NCI-H1417 (cell line): ENCODE data around the gene INPP4A.

Experiments used
- DNase-seq, 3 experiments: peaks; one replicate each; lab custom pipeline; 2025; lab: John Stamatoyannopoulos, UW

Gene INPP4A

DNA sequence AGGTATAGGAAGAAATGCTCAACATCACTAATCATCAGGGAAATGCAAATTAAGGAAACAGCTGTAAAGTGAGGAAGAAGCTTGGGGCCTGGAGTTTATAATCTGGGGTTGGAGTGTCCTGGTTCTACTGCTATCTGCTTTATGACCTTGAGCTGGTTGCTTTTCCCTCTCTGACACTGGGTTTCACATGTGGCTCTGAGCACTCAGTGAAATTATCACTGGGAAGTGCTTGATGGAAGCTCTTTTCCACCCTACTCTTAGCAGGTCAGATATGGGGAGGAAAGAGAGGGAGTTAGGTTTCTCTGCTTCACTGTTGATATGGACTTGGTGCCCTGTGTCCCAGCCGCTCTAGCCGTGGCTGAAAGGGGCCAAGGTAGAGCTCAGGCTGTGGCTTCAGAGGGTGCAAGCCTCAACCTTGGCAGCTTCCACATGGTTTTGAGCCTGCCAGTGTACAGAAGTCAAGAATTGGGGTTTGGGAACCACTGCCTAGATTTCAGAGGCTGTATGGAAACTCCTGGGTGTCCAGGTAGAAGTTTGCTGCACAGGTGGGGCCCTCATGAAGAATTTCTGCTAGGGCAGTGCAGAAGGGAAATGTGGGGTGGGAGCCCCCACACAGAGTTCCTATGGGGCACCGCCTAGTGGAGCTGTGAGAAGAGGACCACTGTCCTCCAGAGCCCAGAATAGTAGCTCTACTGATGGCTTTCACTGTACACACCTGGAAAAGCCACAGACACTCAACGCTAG lies 52.3 kb downstream of the INPP4A start:
- DNase-seq: no peak

DNA sequence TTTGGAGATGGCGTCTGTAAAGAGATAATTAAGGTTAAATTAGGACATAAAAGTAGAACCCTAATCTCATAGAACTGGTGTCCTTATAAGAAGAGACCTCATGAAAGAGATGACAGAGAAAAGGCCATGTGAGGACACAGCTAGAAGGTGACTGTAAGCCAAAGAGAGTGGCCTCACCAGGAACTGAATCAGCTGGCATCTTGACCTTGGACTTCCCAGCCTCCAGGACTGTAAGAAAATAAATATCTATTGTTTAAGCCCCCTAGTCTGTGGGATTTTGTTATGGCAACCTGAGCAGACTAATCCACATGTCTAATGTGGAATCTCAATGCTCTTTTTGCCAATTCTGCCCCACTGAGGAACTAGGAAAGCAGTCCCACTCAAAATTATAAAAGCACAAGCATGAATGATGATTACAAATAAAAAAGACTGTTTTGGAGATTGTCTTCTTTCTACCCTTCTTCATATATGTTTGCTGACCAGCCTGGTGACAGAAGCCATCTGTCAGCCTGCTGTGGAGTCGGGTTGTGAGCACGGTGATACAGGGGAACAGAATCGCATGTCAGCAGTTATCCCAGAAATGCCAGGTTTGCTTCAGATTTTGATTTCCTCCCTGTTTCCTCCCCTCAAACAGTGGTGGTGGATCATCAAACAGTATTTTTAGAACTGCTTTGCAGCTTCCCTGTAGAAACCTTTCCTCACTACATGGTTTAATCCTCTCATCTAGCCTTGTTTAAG lies 54.2 kb downstream of the INPP4A start:
- DNase-seq: no peak

GRCh38 chr2:98500561-98500960 lies 55.9 kb downstream of the INPP4A start:
- no peak for DNase-seq

- no peak for DNase-seq
These were observed 56.6 kb downstream of the INPP4A start for GRCh38 chr2:98501223-98501622.

GRCh38 chr2:98501876-98502275 lies 57.2 kb downstream of the INPP4A start:
- DNase-seq: no peak

GRCh38 chr2:98502556-98503335 lies 58.1 kb downstream of the INPP4A start:
- peak in 1 of 3 experiments; percentile 4 for DNase-seq

- DNase-seq: no peak
These were observed 58.9 kb downstream of the INPP4A start for GRCh38 chr2:98503481-98504105.

DNA sequence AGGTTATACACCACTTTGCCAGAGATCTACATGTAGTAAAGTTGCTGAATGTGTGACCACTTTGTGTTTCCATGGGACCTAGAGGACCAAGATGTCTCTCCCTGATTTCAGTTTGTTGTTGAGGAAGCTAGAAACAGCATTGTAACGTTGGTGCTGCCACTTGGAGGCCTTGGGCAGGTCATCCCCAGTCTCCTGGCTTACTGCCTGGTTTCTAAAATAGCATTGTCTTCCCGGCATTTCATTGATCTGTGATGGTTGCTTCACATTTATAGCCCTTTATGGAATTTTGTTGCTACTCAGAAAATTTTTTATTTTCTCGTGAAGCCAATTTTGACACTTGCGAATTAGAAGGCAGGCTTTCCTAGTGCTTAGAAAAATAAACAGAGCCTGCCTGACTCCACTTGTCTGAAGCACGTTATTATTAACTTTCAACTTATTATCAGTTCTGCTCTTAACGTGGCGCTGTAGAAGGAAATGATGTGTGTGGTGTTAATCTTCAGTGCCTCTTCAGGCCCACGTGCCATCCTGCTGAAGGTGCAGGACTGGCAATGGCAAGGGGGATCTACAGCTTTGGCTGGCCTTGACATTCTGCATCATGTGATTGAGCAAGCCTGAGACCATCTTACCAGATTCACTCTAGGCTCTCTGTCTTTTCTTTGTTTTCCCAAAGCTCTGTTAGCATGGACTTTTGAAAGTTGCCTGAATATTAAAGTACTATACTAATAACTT lies 59.9 kb downstream of the INPP4A start:
- peak in 1 of 3 experiments; percentile 6 for DNase-seq

DNA sequence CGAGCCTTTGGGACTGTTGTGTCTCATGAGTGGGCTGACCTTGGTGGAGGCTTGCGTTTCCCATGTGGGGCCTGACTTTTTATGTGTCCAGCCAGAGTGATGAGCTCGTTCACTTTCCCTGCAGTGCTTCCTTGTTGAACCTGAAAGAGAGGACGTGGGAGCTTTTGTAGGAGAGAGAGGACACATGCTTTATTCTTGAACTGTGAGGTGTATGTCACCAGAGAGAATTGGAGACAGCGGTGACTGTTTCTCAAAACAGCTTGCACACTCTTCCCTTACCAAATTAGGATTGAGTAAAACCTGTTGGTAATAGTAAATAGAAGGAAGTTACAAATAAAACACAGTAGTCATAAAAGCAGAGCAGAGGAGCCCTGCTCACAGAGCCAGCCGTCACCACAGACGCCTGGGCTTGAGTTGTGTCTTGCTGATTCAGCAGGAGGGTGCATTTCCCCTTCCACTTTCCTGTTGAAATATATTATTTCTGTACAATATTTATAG lies 60.7 kb downstream of the INPP4A start:
- no peak for DNase-seq

DNA sequence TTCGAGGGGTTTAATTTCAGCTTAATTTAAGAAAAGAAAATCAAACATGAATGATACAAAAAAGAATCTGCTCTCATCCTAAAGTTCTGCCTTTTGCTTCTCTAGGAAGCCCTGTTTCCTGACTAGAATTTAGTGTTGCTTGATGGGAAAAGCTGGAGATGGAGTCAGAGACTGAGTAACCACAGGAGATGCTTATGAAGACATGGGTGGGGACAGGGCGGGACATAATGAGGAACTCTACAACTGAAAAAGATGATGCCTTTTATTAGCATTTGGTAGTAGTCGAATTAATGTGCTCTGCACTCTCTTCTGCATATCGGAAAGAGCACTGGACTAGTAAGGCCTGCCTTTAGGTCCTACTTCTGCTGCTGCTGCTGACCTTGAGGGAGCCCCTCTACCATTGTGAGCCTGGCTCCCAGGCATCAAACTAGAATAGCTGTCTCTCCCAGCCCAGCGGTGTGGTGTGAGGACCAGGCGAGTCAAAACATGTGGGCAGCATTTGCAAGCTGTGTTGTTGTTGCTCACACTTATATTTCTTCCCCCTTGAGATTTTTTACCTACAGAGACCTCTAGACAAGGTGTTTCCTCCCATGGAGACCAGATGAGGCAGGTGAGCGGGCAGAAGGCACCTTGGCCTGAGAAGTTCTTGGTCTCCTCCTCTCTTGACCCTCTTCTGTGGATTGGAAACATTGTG lies 61.5 kb downstream of the INPP4A start:
- no peak for DNase-seq

DNA sequence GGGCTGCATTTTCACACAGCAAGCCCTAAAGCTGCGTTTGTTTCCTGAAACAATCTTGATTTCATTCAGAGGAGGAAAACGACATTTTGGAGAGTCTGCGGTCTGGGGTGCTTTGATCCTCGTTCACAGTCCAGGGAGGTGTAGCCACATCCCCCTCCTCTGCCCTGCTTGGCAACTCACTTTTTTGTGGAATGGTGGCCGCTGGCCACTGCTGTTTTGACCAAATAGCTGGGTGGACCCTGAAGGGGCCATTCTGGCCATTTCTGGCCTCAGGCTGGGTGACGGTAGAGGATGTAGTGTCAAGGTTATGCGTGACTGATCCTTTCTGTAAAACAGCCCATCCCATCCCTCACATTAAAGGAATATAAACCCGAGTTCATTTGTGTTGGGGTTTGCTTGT lies 62.2 kb downstream of the INPP4A start:
- no peak for DNase-seq

DNA sequence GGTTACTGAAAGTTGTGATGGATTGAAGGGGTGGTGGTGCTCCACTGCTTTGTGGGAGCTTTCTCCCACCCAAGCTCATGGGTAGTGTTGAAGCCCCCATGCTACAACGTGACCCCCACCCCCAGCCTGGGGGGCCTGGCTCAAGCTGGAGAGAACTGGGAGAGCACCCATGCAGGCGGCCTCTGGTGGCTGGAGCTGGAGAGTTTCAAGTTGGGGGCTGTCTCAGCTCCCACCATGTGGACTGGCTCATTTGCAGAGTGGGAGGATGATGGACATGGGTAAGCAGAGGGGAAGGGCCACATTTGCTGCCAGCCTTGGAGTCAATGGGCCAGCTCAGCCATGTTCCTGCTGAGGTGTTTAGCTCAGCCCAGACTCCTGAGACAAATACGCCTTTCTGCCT lies 62.8 kb downstream of the INPP4A start:
- no peak for DNase-seq

- DNase-seq: peak in 1 of 3 experiments; percentile 49
These were observed 63.4 kb downstream of the INPP4A start for GRCh38 chr2:98507891-98508708.

DNA sequence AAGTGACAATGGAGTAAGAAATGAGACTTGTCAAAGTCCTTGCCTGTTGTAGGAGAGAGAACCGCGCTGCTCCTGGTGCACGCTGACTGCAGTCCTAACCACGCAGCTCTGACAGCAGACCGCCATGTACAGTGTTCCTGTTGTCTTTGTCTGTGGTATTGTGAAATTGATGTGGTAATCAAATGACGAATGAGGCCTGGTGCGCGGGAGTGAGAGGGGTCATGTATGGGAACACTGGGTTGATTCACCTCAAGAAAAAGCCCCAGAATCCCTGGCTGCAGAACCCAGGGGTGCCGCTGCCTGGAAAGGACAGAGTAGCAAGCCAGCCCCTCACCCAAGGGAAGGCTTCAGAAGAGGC lies 64.0 kb downstream of the INPP4A start:
- no peak for DNase-seq

- DNase-seq: no peak
These were observed 65.1 kb downstream of the INPP4A start for GRCh38 chr2:98509542-98510321.

DNA sequence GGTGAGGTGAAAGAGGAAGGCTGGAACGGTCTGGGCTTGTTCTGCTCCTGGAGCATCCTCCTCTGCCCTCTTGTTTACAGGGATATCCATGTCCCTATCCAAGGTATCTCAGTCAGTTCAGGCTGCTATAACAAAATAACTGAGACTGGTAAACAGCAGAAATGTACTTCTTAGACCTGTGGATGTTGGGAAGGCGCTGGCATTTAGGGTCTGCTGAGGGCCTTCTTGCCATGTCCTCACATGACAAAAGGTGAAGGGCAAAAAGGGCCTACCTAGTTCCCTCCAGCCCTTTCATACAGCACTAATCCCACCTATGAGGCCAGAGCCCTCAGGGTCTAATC lies 65.6 kb downstream of the INPP4A start:
- no peak for DNase-seq

DNA sequence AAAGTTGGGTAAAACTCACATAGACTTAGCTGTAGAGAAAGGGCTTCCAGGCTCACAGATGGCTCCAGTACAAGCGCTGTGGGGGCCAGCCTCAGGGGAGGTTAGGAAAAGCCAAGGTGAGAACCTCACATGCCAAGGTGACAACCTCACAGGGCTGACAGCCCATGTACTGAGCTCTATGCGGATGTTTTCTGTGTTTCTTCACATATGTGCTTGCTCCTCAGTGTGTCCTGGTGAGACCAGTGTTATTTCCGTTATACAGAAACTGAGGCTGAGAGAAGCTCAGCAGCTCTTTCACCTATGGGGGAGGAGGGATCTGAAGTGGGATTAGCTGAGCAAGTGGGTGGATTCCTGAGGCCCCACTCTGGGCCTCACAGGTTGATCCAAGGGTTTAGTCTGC lies 67.3 kb downstream of the INPP4A start:
- DNase-seq: no peak

- DNase-seq: no peak
These were observed 68.0 kb downstream of the INPP4A start for GRCh38 chr2:98512699-98513098.

DNA sequence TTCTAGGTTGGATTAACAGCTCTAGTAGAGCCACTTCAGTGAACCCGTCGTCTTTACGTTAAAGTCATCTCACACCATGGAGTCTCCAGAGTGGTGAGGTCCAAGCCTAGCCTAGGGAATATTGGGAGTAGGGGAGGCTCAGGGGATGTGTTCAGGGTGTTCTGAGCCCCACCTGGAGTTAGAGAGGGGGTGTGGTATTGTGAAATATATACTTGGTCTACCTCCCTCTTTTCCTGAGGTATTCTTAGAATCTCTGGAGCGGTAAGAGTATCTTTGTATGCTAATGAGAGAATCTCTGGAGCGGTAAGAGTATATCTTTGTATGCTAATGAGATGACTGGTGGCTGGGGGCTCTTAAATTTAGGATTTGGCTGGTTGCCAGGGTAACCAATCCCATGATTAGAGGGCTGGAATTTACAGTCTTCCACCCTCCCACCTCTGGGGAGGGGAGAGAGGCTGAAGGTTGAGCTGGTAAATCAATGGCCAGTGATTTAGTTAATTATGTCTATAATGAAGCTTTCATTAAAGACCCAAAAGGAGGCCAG lies 69.5 kb downstream of the INPP4A start:
- peak in 1 of 3 experiments; percentile 6 for DNase-seq
